IMR-90 (cell line): ENCODE data around the gene PLEKHG7.

Experiments
- MXI1 ChIP-seq: IDR thresholded peaks from 2 replicates; pipeline ENCODE4 v1.6.1; 2012; ENCODE audit warnings: low read depth, mild to moderate bottlenecking, low read length, moderate library complexity, borderline replicate concordance
- POLR2A ChIP-seq: IDR thresholded peaks from 2 replicates; pipeline ENCODE4 v1.6.1; 2012; ENCODE audit warnings: mild to moderate bottlenecking, low read depth, low read length
- RCOR1 ChIP-seq: IDR thresholded peaks from 2 replicates; pipeline ENCODE4 v1.6.1; 2012; ENCODE audit warnings: mild to moderate bottlenecking, low read length, improper control_type of control experiment; ENCODE audit not compliant: insufficient replicate concordance
- TF ChIP-seq, protein P1 (sequence below): conservative IDR thresholded peaks from 2 replicates; pipeline ENCODE4 v1.5.1; 2012; ENCODE audit warnings: mild to moderate bottlenecking, low read depth, low read length, improper control_type of control experiment

DNA sequence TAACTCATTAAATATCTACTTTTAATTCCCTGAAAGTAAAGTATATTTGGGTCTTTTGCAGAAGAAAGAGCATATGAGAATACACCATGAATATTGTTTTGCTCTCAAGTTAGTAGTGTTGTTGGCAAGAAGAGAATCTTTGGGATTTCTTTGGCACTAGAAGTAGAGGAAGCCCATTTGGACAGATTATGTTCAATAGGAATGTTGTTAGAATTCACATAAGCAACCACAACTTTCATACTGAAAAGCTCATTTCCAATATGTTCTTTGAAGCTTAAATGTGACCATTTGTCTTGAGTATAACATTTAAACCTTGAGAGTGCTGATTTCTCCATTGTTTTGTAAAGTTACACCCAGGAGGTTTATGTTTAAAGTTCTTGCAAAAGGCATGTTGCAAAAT is 37.6 kb downstream of the PLEKHG7 start:
- TF ChIP-seq, protein P1, sequence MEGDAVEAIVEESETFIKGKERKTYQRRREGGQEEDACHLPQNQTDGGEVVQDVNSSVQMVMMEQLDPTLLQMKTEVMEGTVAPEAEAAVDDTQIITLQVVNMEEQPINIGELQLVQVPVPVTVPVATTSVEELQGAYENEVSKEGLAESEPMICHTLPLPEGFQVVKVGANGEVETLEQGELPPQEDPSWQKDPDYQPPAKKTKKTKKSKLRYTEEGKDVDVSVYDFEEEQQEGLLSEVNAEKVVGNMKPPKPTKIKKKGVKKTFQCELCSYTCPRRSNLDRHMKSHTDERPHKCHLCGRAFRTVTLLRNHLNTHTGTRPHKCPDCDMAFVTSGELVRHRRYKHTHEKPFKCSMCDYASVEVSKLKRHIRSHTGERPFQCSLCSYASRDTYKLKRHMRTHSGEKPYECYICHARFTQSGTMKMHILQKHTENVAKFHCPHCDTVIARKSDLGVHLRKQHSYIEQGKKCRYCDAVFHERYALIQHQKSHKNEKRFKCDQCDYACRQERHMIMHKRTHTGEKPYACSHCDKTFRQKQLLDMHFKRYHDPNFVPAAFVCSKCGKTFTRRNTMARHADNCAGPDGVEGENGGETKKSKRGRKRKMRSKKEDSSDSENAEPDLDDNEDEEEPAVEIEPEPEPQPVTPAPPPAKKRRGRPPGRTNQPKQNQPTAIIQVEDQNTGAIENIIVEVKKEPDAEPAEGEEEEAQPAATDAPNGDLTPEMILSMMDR = no peak
- no peak for TF ChIP-seq RCOR1
- TF ChIP-seq POLR2A = no peak
- TF ChIP-seq MXI1 = no peak
